LNCAP (cell line): Measurements from ENCODE around the gene FAM174B.

Experiments
- CTCF ChIP-seq: fragments of 450-650 bp; IDR thresholded peaks from 2 replicates; pipeline ENCODE4 v1.5.1; 2017; ENCODE audit warnings: mild to moderate bottlenecking

FAM174B gene

GRCh38 chr15:92671406-92671805 lies 15.8 kb upstream of the FAM174B start:
- TF ChIP-seq CTCF, result no peak

GRCh38 chr15:92670621-92671020 lies 15.0 kb upstream of the FAM174B start:
- no peak for TF ChIP-seq CTCF

GRCh38 chr15:92669432-92669831 lies 13.9 kb upstream of the FAM174B start:
- no peak for TF ChIP-seq CTCF

- TF ChIP-seq CTCF, result no peak
These were observed 13.0 kb upstream of the FAM174B start for GRCh38 chr15:92668620-92669019.

GRCh38 chr15:92667970-92668485 lies 12.5 kb upstream of the FAM174B start:
- TF ChIP-seq CTCF, result no peak

GRCh38 chr15:92667287-92667904 lies 11.8 kb upstream of the FAM174B start:
- no peak for TF ChIP-seq CTCF

- no peak for TF ChIP-seq CTCF
These were observed 11.2 kb upstream of the FAM174B start for GRCh38 chr15:92666780-92667179.

GRCh38 chr15:92665100-92665555 lies 9.6 kb upstream of the FAM174B start:
- no peak for TF ChIP-seq CTCF
